Stimulated activated CD8-positive, alpha-beta memory T cell treated with anti-CD3 and anti-CD28 coated beads, Interleukin-7, amount 100 ng/mL, for 24 hours (primary cell): ENCODE measurements around the gene RASAL2.
"Not testable (repeated sequence)": the region's sequence is repeated elsewhere in the genome, so short reads cannot be mapped to it uniquely, and the experiment has no call there.

ENCODE experiments used
- DNase-seq: peaks from one replicate; pipeline ENCODE4 v3.0.0-alpha.2; 2020; ENCODE audit warnings: low read depth

Gene RASAL2

GRCh38 chr1:178237121-178237520 is 143.2 kb downstream of the RASAL2 start:
- DNase-seq, result no peak

- DNase-seq, result no peak
These were observed 145.0 kb downstream of the RASAL2 start for GRCh38 chr1:178238722-178239510.

- no peak for DNase-seq
These were observed 147.2 kb downstream of the RASAL2 start for GRCh38 chr1:178241057-178241456.

GRCh38 chr1:178241837-178242236 is 147.9 kb downstream of the RASAL2 start:
- DNase-seq, result no peak

- DNase-seq, result no peak
These were observed 149.2 kb downstream of the RASAL2 start for GRCh38 chr1:178243119-178243518.

GRCh38 chr1:178243890-178244289 is 150.0 kb downstream of the RASAL2 start:
- no peak for DNase-seq

- not testable (repeated sequence) for DNase-seq
These were observed 154.4 kb downstream of the RASAL2 start for GRCh38 chr1:178248284-178248683.

GRCh38 chr1:178253581-178253980 is 159.7 kb downstream of the RASAL2 start:
- DNase-seq, result not testable (repeated sequence)

- no peak for DNase-seq
These were observed 160.5 kb downstream of the RASAL2 start for GRCh38 chr1:178254433-178254832.

- no peak for DNase-seq
These were observed 164.6 kb downstream of the RASAL2 start for GRCh38 chr1:178258536-178258935.

GRCh38 chr1:178262120-178262500 is 168.2 kb downstream of the RASAL2 start:
- no peak for DNase-seq

- DNase-seq, result no peak
These were observed 169.4 kb downstream of the RASAL2 start for GRCh38 chr1:178263341-178263740.

GRCh38 chr1:178266113-178266512 is 172.2 kb downstream of the RASAL2 start:
- no peak for DNase-seq

- DNase-seq, result no peak
These were observed 172.7 kb downstream of the RASAL2 start for GRCh38 chr1:178266619-178267066.

- DNase-seq, result no peak
These were observed 173.8 kb downstream of the RASAL2 start for GRCh38 chr1:178267646-178268094.

GRCh38 chr1:178271471-178271870 is 177.6 kb downstream of the RASAL2 start:
- no peak for DNase-seq

- no peak for DNase-seq
These were observed 180.0 kb downstream of the RASAL2 start for GRCh38 chr1:178273707-178274410.

GRCh38 chr1:178275049-178275448 is 181.1 kb downstream of the RASAL2 start:
- DNase-seq, result no peak

GRCh38 chr1:178275553-178275952 is 181.6 kb downstream of the RASAL2 start:
- no peak for DNase-seq

GRCh38 chr1:178277793-178278530 is 184.1 kb downstream of the RASAL2 start:
- no peak for DNase-seq

GRCh38 chr1:178278916-178279686 is 185.2 kb downstream of the RASAL2 start:
- no peak for DNase-seq

- no peak for DNase-seq
These were observed 189.1 kb downstream of the RASAL2 start for GRCh38 chr1:178282949-178283367.
